A549 (cell line): ENCODE results near the gene TMEM79. TPM values are rescaled to one million over a fixed set of nuclear protein-coding genes. Genes with fewer than 3 reads are reported as not detected.

Source experiments
- ATAC-seq, 2 experiments: fragments of 200-7000 bp in 1 of 2; fragments of >200 bp in 1 of 2; cut with Nextera tagmentation in 1 of 2; cut with Tn5 transposase in 1 of 2; 3 replicates each; pipeline versions ENCODE4 v1.8.0 to v1.9.1; 2018 to 2020; ENCODE audit warnings: mild to moderate bottlenecking in 1 of 2, moderate library complexity in 1 of 2
- CTCF ChIA-PET: fragments of 300-600 bp; sonication (Branson Sonifier 250); formaldehyde crosslinking; extraction: SDS; loops from one replicate; lab custom pipeline; 2021; ENCODE audit warnings: antibody characterized with exemption, inconsistent platforms; lab: Yijun Ruan, JAX
- POLR2A ChIA-PET: fragments of 350-600 bp; formaldehyde crosslinking; extraction: SDS; loops from one replicate; lab custom pipeline; 2021; ENCODE audit warnings: antibody characterized with exemption, inconsistent platforms; lab: Yijun Ruan, JAX
- DNase-seq, 2 experiments: peaks; one replicate each; pipeline versions ENCODE4 v3.0.0 to v3.0.0-alpha.2; 2011 to 2016; ENCODE audit warnings: low read depth in 1 of 2, low spot score in 1 of 2
- FAIRE-seq: peaks from 2 replicates; lab custom pipeline; 2011; peaks lifted over from hg19 to GRCh38; lab: Jason Lieb, UNC
- H3K27ac ChIP-seq, 2 experiments: fragments of >200 bp; sonication (Bioruptor Twin); formaldehyde crosslinking; 3 replicates each; pipeline ENCODE4 v1.5.1; 2016 to 2017
- H3K4me1 ChIP-seq: fragments of >200 bp; sonication (Bioruptor Twin); formaldehyde crosslinking; 3 replicates; pipeline ENCODE4 v1.6.1; 2016
- H3K4me2 ChIP-seq: fragments of >200 bp; sonication (Bioruptor Twin); formaldehyde crosslinking; 3 replicates; pipeline ENCODE4 v1.6.1; 2016
- H3K4me3 ChIP-seq: fragments of >200 bp; sonication (Bioruptor Twin); formaldehyde crosslinking; 3 replicates; pipeline ENCODE4 v1.5.1; 2016
- H3K9me3 ChIP-seq: fragments of >200 bp; sonication (Bioruptor Twin); formaldehyde crosslinking; 3 replicates; pipeline ENCODE4 v1.6.1; 2016
- ATOH8 ChIP-seq: fragments of 250-450 bp; sonication (Bioruptor Pico); IDR thresholded peaks from 2 replicates; pipeline ENCODE4 v1.5.0; 2020; ENCODE audit warnings: low read depth, mild to moderate bottlenecking, moderate library complexity
- CBX8 ChIP-seq: fragments of 200-600 bp; sonication (generic); IDR thresholded peaks from 2 replicates; pipeline ENCODE4 v1.6.1; 2016
- E2F6 ChIP-seq: IDR thresholded peaks from 2 replicates; pipeline ENCODE4 v1.6.1; 2012; ENCODE audit warnings: low read depth, borderline replicate concordance
- ELK1 ChIP-seq: fragments of 150-350 bp; IDR thresholded peaks from 2 replicates; pipeline ENCODE4 v1.6.1; 2014; ENCODE audit warnings: low read depth, mild to moderate bottlenecking, low read length
- ESRRA ChIP-seq: fragments of 150-350 bp; IDR thresholded peaks from 2 replicates; pipeline ENCODE4 v1.6.1; 2014; ENCODE audit warnings: mild to moderate bottlenecking, low read length, borderline replicate concordance
- FOSB ChIP-seq: fragments of 250-450 bp; sonication (Bioruptor Pico); IDR thresholded peaks from 2 replicates; pipeline ENCODE4 v1.5.0; 2020; ENCODE audit warnings: mild to moderate bottlenecking, moderate library complexity
- FOXS1 ChIP-seq: fragments of 250-450 bp; sonication (Bioruptor Pico); IDR thresholded peaks from 2 replicates; pipeline ENCODE4 v1.5.0; 2020; ENCODE audit warnings: mild to moderate bottlenecking, moderate library complexity
- HES2 ChIP-seq: fragments of >200 bp; sonication (Bioruptor Twin); formaldehyde crosslinking; IDR thresholded peaks from 2 replicates; pipeline ENCODE4 v1.6.1; 2016
- HOXA7 ChIP-seq: fragments of 250-450 bp; sonication (Bioruptor Pico); IDR thresholded peaks from 2 replicates; pipeline ENCODE4 v1.5.0; 2020; ENCODE audit warnings: mild to moderate bottlenecking, moderate library complexity
- HOXB5 ChIP-seq: fragments of 250-450 bp; sonication (Bioruptor Pico); IDR thresholded peaks from 2 replicates; pipeline ENCODE4 v1.5.0; 2020; ENCODE audit warnings: mild to moderate bottlenecking, moderate library complexity
- KDM5A ChIP-seq: fragments of 200-600 bp; sonication (generic); IDR thresholded peaks from 2 replicates; pipeline ENCODE4 v1.6.1; 2016; ENCODE audit warnings: antibody characterized with exemption, mild to moderate bottlenecking
- NPAS2 ChIP-seq: fragments of 250-450 bp; sonication (Bioruptor Pico); IDR thresholded peaks from 2 replicates; pipeline ENCODE4 v1.8.0; 2022; ENCODE audit warnings: mild to moderate bottlenecking, moderate library complexity, borderline replicate concordance
- NR3C1 ChIP-seq: fragments of >200 bp; sonication (Bioruptor Twin); formaldehyde crosslinking; IDR thresholded peaks from 3 replicates; pipeline ENCODE4 v1.6.1; 2017
- PHF8 ChIP-seq: fragments of 200-600 bp; sonication (generic); IDR thresholded peaks from 2 replicates; pipeline ENCODE4 v1.6.1; 2016; ENCODE audit warnings: low read depth, mild to moderate bottlenecking, antibody characterized with exemption, moderate library complexity, borderline replicate concordance
- POLR2AphosphoS2 ChIP-seq: conservative IDR thresholded peaks from 2 replicates; pipeline ENCODE4 v1.6.1; 2012; ENCODE audit warnings: low read length, improper control_type of control experiment, inconsistent platforms
- RNF2 ChIP-seq: fragments of 200-600 bp; sonication (generic); IDR thresholded peaks from 2 replicates; pipeline ENCODE4 v1.6.1; 2016; ENCODE audit warnings: low read depth, mild to moderate bottlenecking, antibody characterized with exemption, moderate library complexity, borderline replicate concordance
- TFCP2L1 ChIP-seq: fragments of 250-450 bp; sonication (Bioruptor Pico); IDR thresholded peaks from 2 replicates; pipeline ENCODE4 v1.5.0; 2021; ENCODE audit warnings: mild to moderate bottlenecking
- USF2 ChIP-seq: fragments of 450-650 bp; IDR thresholded peaks from 2 replicates; pipeline ENCODE4 v1.6.1; 2014; ENCODE audit warnings: antibody characterized with exemption
- ZFP36 ChIP-seq: fragments of 450-650 bp; IDR thresholded peaks from 2 replicates; pipeline ENCODE4 v1.6.1; 2014; ENCODE audit warnings: borderline replicate concordance; ENCODE audit not compliant: partially characterized antibody
- ZSCAN20 ChIP-seq: fragments of 250-450 bp; sonication (Bioruptor Pico); IDR thresholded peaks from 2 replicates; pipeline ENCODE4 v1.8.0; 2022; ENCODE audit warnings: mild to moderate bottlenecking, moderate library complexity
- WGBS: methylation state at CpG from one replicate; pipeline ENCODE4 v1.1.6; 2017; ENCODE audit errors: missing lambda C conversion rate; 5-methylcytosine and 5-hydroxymethylcytosine counted together
- polyA plus RNA-seq, 4 experiments: library from polyadenylated mRNA; depleted of rRNA in 3 of 4; stranded (reverse); fragments of >200 nt; fragmentation: RNase III in 1 of 4; extraction: RNeasy Plus Mini Kit Qiagen cat#74134 plus additional on column Dnase treatment in 1 of 4; gene quantifications; 2 replicates in 3 of 4; 3 replicates in 1 of 4; pipeline ENCODE4 v1.2.3, GENCODE V29; 2011 to 2017

The TMEM79 gene
- polyA plus RNA-seq, 2 of the 4 experiments (the other 2 are of a cell fraction) = 6.3 to 7.2 TPM

- Histone ChIP-seq H3K4me2 (no peak overlapping the region), H3K4me1 (peaks cover 12% of the 10 kb centered on the region), H3K9me3 (no peaks in the 10 kb centered on the region), H3K4me3 (no peak overlapping the region), H3K27ac (no peak overlapping the region)
- POLR2A ChIA-PET = interaction anchor here (0.5 to 1.3 kb wide), 2 partner anchors 38 to 83 kb away, joined by 3 to 5 read pairs; partner anchors contain the start of gene PMF1
- CTCF ChIA-PET = interaction anchor here (0.7 to 3.6 kb wide), 14 partner anchors 9 to 194 kb away, joined by 3 to 12 read pairs (median 5); partner anchors contain the start of gene BGLAP
- DNase-seq (no peak), FAIRE-seq (no peak), ATAC-seq (no peak)
- 70% methylated on average over 3 of the region's 3 CpGs for WGBS
- TF ChIP-seq KDM5A (no peak), TFCP2L1 (CRISPR knock-in tag) (no peak), USF2 (no peak), NPAS2 (no peak)
Measured at GRCh38 chr1:156251527-156251926, 32.6 kb upstream of the TMEM79 start.

GRCh38 chr1:156253634-156254033 lies 30.5 kb upstream of the TMEM79 start:
- no peak overlapping the region for H3K4me3 ChIP-seq
- no peak for ATAC-seq
- H3K9me3 ChIP-seq = no peaks in the 10 kb centered on the region
- no peak for DNase-seq
- TF ChIP-seq ESRRA = no peak
- TF ChIP-seq ZSCAN20 (CRISPR knock-in tag) = no peak
- TF ChIP-seq FOXS1 (CRISPR knock-in tag) = no peak
- no peak overlapping the region for H3K27ac ChIP-seq
- FAIRE-seq = no peak
- no peaks in the 10 kb centered on the region for H3K4me1 ChIP-seq
- 98% methylated on average over 3 of the region's 3 CpGs for WGBS
- no peak overlapping the region for H3K4me2 ChIP-seq
- ChIA-PET POLR2A (no interaction called here), CTCF (interaction anchor here (0.6 to 2.6 kb wide), 5 partner anchors 12 to 28 kb away, joined by 3 to 7 read pairs (median 4); partner anchors contain the start of gene BGLAP)

GRCh38 chr1:156257711-156258110 lies 26.4 kb upstream of the TMEM79 start:
- FAIRE-seq (no peak), ATAC-seq (no peak)
- TF ChIP-seq PHF8 (no peak), ELK1 (no peak), FOXS1 (CRISPR knock-in tag) (no peak), ESRRA (no peak), ATOH8 (CRISPR knock-in tag) (no peak), FOSB (no peak), RNF2 (no peak), HOXB5 (CRISPR knock-in tag) (no peak), E2F6 (no peak), CBX8 (no peak), HES2 (no peak), NPAS2 (no peak), ZFP36 (no peak), HOXA7 (CRISPR knock-in tag) (no peak), POLR2AphosphoS2 (no peak), NR3C1 (no peak)
- TF ChIP-seq, all 56 proteins: peak for 0
- Histone ChIP-seq H3K27ac (no peak overlapping the region), H3K4me2 (no peak overlapping the region), H3K9me3 (no peaks in the 10 kb centered on the region), H3K4me3 (no peak overlapping the region), H3K4me1 (peaks cover 5% of the 10 kb centered on the region)
- CTCF ChIA-PET = interaction anchor here (2.4 kb wide), 1 partner anchor 33 kb away, joined by 6 read pairs; no protein-coding TSS in a partner anchor
- WGBS = 70% methylated on average over 2 of the region's 2 CpGs
- POLR2A ChIA-PET = no interaction called here
- DNase-seq = no peak
